22Rv1 (cell line): ENCODE results near the gene PGK1.

Experiments
- ZFX ChIP-seq: fragments of 450-650 bp; IDR thresholded peaks from 2 replicates; pipeline ENCODE4 v1.6.1; 2017; ENCODE audit warnings: antibody characterized with exemption, borderline replicate concordance
- TF ChIP-seq, protein P1 (sequence below): fragments of 450-650 bp; IDR thresholded peaks from 2 replicates; pipeline ENCODE4 v1.5.1; 2017; ENCODE audit warnings: mild to moderate bottlenecking

DNA sequence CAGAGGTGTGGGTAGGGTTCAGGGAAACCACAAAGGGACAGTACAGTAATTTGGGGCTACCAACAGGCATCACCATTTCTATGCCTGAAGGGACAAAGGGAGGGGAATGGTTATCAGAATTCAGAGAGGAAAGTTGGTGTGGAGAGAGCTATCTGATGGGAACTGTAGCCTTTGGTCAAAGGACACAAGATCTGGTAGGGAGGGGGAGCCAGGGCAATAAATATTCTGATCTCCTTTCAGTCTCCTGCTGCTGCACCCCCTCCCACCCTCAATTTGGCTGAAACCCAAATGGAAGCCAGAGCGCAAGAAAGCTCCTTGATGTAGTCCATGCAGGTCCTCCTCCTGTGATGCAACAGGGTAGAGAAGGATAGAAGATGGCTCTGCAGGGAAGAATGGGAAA, 14.6 kb downstream of the PGK1 start:
- TF ChIP-seq, protein P1, sequence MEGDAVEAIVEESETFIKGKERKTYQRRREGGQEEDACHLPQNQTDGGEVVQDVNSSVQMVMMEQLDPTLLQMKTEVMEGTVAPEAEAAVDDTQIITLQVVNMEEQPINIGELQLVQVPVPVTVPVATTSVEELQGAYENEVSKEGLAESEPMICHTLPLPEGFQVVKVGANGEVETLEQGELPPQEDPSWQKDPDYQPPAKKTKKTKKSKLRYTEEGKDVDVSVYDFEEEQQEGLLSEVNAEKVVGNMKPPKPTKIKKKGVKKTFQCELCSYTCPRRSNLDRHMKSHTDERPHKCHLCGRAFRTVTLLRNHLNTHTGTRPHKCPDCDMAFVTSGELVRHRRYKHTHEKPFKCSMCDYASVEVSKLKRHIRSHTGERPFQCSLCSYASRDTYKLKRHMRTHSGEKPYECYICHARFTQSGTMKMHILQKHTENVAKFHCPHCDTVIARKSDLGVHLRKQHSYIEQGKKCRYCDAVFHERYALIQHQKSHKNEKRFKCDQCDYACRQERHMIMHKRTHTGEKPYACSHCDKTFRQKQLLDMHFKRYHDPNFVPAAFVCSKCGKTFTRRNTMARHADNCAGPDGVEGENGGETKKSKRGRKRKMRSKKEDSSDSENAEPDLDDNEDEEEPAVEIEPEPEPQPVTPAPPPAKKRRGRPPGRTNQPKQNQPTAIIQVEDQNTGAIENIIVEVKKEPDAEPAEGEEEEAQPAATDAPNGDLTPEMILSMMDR = no peak
- no peak for TF ChIP-seq ZFX
